Mononuclear cell (primary cell): ENCODE measurements around the gene CSRP1. TPM values are rescaled to one million over a fixed set of nuclear protein-coding genes. Genes with fewer than 3 reads are reported as not detected.

ENCODE experiments used
- H3K27me3 ChIP-seq: 2 replicates; pipeline ENCODE4 v1.6.0; 2011; ENCODE audit warnings: low read length, control low read depth; ENCODE audit not compliant: insufficient read depth
- H3K4me1 ChIP-seq: 2 replicates; pipeline ENCODE4 v1.5.1; 2011; ENCODE audit warnings: mild to moderate bottlenecking, low read length, control low read depth; ENCODE audit not compliant: insufficient read depth
- H3K4me3 ChIP-seq: 2 replicates; pipeline ENCODE4 v1.5.1; 2011; ENCODE audit warnings: mild to moderate bottlenecking, low read length, moderate library complexity
- H3K9me3 ChIP-seq: 2 replicates; pipeline ENCODE4 v1.5.1; 2011; ENCODE audit warnings: low read depth, mild to moderate bottlenecking, control low read depth, low read length
- total RNA-seq: library from RNA; depleted of rRNA; stranded (reverse); fragments of >200 nt; gene quantifications from one replicate; pipeline ENCODE4 v1.2.3, GENCODE V29; 2012

Gene CSRP1
- total RNA-seq, 1 donor, result 41.2 TPM

DNA sequence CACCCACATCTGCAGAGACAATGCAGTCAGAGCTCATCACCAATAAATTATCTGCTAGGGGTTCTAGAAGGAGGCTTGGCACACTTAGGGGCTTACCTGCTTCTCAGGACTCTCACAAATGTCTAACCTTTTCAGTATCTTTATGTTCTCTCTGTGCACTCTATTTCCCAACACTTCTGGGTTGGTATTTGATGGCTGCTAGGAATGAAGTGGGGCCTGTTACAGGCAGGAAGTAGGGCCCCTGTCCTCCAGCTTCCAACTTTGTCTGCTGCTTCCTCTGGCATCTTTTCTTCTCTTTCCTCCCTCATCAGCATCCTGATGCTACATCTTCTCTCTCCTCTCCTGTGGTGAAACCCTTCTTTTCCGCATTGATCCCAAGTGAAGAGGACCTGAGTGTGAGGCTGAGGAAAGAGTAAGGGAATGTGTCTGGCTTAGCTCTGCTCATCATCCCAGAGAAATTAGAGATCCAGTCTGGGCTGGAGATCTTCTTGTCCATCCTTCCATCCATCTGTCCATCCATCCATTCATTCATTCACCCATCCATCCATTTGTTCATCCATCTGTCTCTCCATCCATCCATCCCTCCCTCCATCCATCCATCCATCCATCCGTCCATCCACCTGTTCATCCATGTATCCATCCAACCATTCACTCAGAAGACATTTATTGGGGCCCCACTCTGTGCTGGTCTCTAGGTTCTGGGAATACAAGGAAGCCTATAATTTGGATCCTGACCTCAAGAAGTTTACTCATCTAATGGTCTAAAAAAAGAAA lies 2.9 kb upstream of the CSRP1 start:
- Histone ChIP-seq H3K27me3 (no peaks in the 10 kb centered on the region), H3K9me3 (no peaks in the 10 kb centered on the region)

DNA sequence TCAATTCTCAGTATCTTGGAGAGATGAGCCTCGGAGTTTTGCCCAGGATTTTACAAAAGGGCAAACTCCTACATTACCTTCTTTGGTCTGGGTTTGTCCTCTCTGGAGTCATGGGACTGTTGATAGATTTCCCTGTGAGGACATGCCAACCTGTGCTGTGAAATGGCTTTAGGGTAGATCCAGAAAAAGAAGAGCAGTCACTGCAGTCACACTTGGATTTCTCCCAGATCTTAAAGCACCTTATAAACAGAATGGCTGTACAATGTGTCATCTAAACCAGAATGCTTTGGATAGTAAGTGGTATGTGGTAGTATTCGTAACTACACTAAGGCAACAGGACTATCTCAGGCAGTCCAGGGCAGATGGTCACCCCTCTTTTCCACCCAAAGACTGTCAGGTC lies 1.9 kb upstream of the CSRP1 start:
- H3K27me3 ChIP-seq, result no peaks in the 10 kb centered on the region
- H3K4me1 ChIP-seq, result peaks cover 57% of the 10 kb centered on the region
- no peak overlapping the region for H3K4me3 ChIP-seq
- H3K9me3 ChIP-seq, result no peaks in the 10 kb centered on the region

More for the DNA sequence above, 2.9 kb upstream of the CSRP1 start:
- Histone ChIP-seq H3K4me3 (no peak overlapping the region), H3K4me1 (peaks cover 54% of the 10 kb centered on the region)

DNA sequence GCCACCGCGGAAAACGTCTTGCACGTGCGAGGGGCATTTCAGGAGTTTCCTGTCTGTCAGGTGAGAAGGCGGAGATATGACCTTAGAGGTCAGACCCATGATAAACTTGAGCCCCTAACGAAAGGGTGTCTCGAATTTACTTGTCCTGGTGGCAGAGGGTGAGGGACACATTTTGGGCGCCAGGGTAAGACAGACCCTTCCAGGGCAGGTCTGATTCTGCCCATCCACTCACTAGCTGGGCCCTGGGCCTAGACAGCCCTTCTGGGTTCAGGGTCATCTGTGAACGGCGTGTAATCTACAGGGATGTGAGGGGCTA lies 395 bp upstream of the CSRP1 start:
- Histone ChIP-seq H3K4me1 (peaks cover 51% of the 10 kb centered on the region), H3K4me3 (peak overlapping the region; percentile 73), H3K27me3 (no peaks in the 10 kb centered on the region)

DNA sequence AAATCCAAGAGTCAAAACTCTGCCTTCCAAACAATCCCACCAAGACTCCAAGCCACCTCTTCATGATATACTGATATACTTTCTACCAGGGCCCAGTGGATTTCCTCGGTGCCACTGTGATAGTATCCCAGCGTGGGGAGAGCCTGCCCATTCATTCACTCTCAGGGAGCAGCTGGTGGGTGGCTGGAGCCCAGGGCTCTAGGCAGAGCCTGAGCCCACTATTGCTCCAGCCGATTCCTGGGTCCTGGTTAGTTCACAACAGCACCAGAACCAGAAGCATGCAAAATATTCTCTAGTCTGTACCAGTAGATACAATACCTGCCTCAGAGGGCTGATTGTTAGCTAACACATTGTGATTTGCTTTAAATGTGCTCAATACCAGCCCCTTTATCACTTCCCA lies 831 bp downstream of the CSRP1 start:
- Histone ChIP-seq H3K4me3 (peak overlapping the region; percentile 73), H3K4me1 (peaks cover 39% of the 10 kb centered on the region)

More for the DNA sequence above, 395 bp upstream of the CSRP1 start:
- no peaks in the 10 kb centered on the region for H3K9me3 ChIP-seq

DNA sequence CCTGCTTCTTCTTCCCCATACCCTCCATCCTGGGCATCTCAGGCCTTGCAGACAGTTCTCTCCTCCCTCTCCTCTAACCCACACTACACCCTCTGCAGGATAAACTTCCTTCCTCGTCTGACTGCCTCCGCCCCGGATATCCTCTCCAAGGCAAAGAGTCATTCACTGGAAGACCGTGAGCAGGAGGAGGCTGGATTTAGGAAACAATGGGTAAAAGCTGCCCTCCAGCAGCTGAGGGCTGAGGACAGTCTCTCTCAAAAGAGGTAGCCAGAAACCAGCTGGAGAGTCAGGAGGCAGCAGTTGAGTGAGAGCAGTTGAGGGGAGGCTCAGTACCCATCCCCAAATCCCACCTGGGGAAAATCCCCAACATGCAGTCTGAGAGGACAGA lies 1.4 kb downstream of the CSRP1 start:
- Histone ChIP-seq H3K4me3 (no peak overlapping the region), H3K9me3 (no peaks in the 10 kb centered on the region), H3K27me3 (no peaks in the 10 kb centered on the region), H3K4me1 (peaks cover 38% of the 10 kb centered on the region)

More for the DNA sequence above, 831 bp downstream of the CSRP1 start:
- no peaks in the 10 kb centered on the region for H3K27me3 ChIP-seq
- no peaks in the 10 kb centered on the region for H3K9me3 ChIP-seq

DNA sequence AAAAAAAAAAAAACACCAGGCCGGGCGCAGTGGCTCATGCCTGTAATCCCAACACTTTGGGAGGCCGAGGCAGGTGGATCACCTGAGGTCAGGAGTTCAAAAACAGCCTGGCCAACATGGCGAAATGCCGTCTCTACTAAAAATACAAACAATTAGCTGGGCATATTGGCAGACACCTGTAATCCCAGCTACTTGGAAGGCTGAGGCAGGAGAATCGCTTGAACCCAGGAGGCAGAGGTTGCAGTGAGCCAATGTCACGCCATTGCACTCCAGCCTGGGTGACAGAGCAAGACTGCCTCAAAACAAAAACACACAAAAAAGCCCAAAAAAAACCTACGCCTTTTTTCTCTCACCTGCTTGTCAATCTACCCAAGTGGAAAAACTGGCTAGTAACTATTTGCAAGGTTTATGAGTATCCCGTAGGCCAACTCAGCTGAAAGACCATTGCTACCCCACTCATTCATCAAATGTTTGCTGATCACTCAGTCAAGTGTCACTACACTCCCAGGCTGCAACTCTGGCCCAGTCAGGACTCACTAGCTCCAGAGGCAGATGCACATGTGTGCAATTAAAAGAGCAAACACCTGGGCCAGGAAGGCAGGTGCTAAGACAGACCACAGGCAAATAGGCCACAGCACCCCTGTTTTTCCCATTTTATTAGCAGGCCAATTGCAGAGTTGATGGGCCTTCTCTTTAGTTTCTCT lies 2.0 kb downstream of the CSRP1 start:
- no peaks in the 10 kb centered on the region for H3K9me3 ChIP-seq
- no peaks in the 10 kb centered on the region for H3K27me3 ChIP-seq
- no peak overlapping the region for H3K4me3 ChIP-seq
- peaks cover 38% of the 10 kb centered on the region for H3K4me1 ChIP-seq

DNA sequence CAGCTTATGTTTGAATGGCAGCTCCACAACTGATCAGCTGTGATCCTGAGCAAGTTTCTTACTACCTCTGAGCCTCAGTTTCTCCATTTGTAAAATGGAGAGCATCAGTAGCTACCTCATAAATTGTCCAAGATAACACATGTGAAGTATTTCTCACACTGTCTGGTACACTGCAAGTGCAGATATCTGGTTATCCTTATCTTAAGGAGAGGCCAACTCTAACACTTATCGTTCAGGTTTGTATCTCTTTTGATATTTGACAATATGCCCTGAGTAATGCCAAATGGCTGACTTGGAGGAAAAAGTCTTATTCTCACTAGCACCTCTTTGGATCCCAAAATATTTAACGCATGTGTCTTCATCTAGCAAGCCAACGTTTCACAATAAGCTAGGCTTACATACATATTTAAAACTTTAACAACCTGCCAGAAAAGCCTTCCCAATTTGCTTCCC lies 2.7 kb downstream of the CSRP1 start:
- H3K4me3 ChIP-seq, result no peak overlapping the region
- H3K4me1 ChIP-seq, result peaks cover 33% of the 10 kb centered on the region
- no peaks in the 10 kb centered on the region for H3K27me3 ChIP-seq
- H3K9me3 ChIP-seq, result no peaks in the 10 kb centered on the region

DNA sequence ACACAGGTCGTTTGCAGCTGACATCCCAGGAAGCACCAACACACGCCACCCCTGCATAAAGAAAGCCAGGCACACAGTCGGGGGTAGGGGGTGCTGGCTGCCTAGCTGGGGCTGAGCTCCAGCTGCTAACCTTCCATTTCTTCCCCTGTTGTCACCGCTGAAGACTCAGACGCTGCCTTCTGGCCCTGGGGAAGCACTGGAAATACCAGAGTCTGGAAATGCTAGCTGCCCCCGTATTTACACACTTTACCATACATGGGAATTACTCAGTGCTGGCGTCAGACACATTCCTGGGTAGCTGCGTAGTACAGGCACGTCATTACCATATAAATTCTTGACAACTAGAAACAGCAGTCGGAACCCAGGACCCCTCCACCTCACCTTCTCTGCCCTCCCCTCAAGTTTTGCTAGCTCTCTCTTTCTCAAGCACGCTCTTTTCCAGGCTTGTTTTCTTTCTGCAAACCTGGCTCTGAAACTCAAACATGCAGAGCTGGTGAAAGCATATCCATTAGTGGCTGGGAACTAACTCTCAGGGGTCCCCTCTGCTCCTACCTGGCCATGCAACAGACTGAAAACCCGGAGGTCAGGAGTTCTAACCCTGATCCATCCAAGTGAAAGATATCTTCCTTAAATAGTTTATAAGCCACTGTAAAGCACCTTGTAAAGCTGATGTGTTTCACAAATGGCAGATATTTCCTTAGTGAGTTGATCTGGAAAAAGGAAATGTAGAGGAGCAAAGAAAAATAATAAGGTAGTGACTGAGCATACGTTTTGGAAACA lies 3.3 kb downstream of the CSRP1 start:
- Histone ChIP-seq H3K4me1 (peaks cover 33% of the 10 kb centered on the region), H3K9me3 (no peaks in the 10 kb centered on the region), H3K4me3 (no peak overlapping the region), H3K27me3 (no peaks in the 10 kb centered on the region)

DNA sequence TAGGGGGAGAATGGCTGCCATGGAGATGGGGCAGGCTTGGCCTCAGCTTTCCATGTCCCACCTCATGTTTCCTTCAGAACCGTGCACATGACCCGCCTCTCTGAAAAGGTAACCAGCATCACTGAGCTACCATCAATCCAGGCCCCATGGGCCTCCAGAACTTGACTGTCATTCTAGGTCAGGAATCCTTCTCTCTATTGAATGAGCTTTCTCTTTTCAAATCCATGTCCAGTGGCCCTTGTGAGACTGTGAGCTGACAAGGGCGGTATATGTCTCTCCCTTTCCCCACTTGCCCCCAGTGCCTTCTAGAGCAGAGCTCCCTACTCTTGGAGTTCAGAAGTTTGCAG lies 4.4 kb downstream of the CSRP1 start:
- H3K9me3 ChIP-seq, result no peaks in the 10 kb centered on the region
- peaks cover 27% of the 10 kb centered on the region for H3K4me1 ChIP-seq
- H3K4me3 ChIP-seq, result no peak overlapping the region
- no peaks in the 10 kb centered on the region for H3K27me3 ChIP-seq

DNA sequence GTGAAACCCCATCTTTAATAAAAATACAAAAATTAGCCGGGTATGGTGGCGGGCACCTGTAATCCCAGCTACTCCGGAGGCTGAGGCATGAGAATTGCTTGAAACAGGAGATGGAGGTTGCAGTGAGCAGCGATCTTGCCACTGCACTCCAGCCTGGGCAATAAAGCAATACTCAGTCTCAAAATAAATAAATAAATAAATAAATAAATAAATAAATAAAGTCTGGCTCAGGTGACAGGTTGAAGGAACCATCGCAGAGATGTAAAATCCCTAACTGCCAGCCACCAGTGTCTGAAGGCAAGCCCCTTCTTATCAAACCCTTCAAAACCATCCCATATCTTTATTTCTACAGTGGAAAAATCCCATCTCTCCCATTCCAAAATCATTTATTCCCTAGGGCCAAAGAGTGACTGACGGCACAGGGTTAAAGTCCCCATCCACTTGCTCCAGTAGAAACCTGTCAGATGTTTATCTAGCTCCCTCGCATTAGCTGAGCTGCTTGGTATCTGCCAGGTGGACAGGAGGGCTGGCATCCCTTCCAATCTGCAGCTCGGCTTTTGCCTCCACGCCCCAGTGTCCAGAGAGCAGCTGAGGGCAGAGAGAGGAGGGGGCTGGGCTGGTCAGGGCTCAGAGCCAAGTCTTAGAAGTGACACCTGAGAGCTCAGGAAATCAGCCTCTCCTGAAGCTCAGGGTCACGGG lies 5.0 kb downstream of the CSRP1 start:
- Histone ChIP-seq H3K4me1 (peaks cover 23% of the 10 kb centered on the region), H3K27me3 (no peaks in the 10 kb centered on the region), H3K9me3 (no peaks in the 10 kb centered on the region), H3K4me3 (no peak overlapping the region)

DNA sequence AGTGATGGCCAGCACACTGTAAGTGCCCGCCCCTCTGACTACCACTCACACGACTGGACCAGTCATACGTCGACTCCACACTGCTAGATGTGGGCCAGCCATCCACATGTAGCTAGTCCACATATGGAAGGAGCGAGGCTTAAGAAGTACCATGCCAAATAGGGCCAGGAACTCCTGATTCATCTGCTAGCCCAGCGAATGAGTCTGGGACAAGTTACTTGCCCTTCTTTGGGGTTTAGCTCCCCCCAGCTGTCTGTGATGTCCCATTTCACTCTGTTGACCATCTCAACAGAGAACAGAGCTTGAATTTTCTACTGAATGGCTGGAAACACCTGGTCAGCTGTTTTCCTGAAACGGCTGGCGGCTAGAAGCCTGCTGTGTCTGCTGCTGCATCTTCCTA lies 5.8 kb downstream of the CSRP1 start:
- H3K27me3 ChIP-seq, result no peaks in the 10 kb centered on the region
- no peaks in the 10 kb centered on the region for H3K9me3 ChIP-seq
- H3K4me3 ChIP-seq, result no peak overlapping the region
- peaks cover 16% of the 10 kb centered on the region for H3K4me1 ChIP-seq

DNA sequence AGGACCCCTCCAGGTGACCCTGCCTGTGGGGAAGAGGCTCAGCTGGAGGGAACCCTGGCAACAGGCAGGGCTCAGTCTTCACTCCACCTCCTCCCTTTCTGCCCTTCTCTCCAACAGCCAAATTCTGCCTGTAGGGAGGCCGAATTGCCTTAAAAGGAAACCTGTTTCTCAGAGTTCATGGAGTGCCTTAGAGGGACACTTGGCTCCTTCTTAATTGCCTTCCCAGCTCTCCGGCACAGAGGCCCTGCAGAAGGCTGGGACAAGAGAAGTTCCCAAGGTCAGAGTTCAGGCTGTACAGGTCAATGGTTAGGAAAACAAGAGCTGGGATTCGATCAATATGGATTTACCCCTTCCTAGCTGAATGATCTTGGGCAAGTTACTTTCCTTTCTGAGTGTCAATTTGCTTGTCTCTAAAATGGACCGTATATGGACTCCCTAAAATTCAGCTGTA lies 6.2 kb downstream of the CSRP1 start:
- Histone ChIP-seq H3K9me3 (no peaks in the 10 kb centered on the region), H3K27me3 (no peaks in the 10 kb centered on the region), H3K4me1 (peaks cover 12% of the 10 kb centered on the region), H3K4me3 (no peak overlapping the region)

DNA sequence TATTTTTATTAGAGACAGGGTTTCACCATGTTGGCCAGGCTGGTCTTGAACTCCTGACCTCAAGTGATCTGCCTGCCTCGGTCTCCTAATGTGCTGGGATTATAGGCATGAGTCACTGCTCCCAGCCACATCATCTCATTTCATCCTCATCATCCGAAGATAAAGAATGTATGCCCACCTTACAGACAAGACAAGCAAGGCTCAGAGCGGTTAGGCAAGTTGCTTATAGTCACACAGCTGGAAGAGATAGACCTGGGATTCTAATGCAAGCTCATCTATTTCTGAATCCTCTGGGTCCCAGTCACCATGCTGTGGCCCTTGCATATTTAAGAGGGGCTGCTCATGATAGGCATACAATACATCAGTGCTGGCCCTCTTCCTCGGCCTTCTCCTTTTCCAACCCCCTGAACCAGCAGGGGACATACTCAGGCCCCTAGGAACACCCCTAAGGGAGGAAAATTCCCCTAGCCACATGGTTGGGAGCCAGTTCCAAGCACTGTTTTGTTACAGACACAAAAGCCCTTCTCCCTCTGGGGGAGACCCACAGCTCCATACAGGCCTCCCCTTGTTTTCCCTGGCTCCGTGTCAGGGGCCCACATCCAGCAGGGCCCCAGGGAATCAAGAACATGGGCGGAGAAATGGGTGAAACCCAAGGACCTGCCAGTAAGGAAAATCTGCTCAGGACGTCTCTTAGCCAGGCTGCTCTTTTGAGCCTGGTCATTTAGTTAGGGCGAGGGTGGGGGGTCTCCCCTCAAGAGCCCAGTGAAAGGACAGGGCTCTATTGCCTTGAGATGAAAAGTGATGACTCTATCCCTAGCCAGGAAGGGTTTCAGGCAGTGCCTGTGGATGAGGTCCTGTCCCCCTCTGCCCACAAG lies 6.9 kb downstream of the CSRP1 start:
- peaks cover 5% of the 10 kb centered on the region for H3K4me1 ChIP-seq
- no peaks in the 10 kb centered on the region for H3K9me3 ChIP-seq
- H3K4me3 ChIP-seq, result no peak overlapping the region
- no peaks in the 10 kb centered on the region for H3K27me3 ChIP-seq

DNA sequence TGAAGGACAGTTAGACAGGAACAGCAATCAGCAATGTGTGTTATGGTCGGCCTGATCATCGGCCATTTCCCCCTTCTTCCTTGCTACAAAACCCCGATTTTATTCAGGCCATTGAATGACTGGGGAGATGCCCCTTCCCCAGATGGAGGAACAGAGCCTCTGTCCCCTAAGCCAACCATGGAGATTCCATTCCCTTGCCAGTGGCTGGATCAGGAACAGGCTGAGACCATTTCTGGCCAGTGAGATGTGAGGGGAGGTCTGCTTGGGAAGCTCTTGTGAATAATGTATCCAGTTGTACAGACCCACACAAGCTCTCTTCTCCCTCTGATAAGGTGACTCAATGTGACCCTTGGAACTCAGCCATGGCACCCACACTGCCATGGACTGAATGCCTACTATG lies 7.7 kb downstream of the CSRP1 start:
- Histone ChIP-seq H3K9me3 (no peaks in the 10 kb centered on the region), H3K4me3 (no peak overlapping the region), H3K27me3 (no peaks in the 10 kb centered on the region), H3K4me1 (peaks cover 3% of the 10 kb centered on the region)
